SK-N-MC (cell line): Measurements from ENCODE around the gene SEMA6D.

Experiments used
- DNase-seq: peaks from one replicate; pipeline ENCODE4 v3.0.0-alpha.2; 2011; ENCODE audit warnings: low read depth, low spot score
- H3K27ac ChIP-seq: fragments of 200-600 bp; sonication (generic); 2 replicates; pipeline ENCODE4 v1.5.1; 2016; ENCODE audit warnings: mixed run types
- H3K36me3 ChIP-seq: fragments of 200-600 bp; sonication (generic); 2 replicates; pipeline ENCODE4 v1.6.1; 2017; ENCODE audit warnings: antibody characterized with exemption, low read length, mixed read lengths; ENCODE audit not compliant: insufficient read depth
- H3K4me3 ChIP-seq: fragments of 200-600 bp; sonication (generic); 2 replicates; pipeline ENCODE4 v1.5.1; 2016
- H3K9ac ChIP-seq: fragments of 200-600 bp; sonication (generic); 2 replicates; pipeline ENCODE4 v1.8.0; 2017; ENCODE audit warnings: mixed run types, mixed read lengths; ENCODE audit not compliant: insufficient read length
- H3K9me3 ChIP-seq: fragments of 200-600 bp; sonication (generic); 2 replicates; pipeline ENCODE4 v1.6.1; 2017; ENCODE audit warnings: low read depth, mild to moderate bottlenecking, antibody characterized with exemption, low read length, moderate library complexity, mixed read lengths
- EZH2 ChIP-seq: fragments of 200-600 bp; sonication (generic); IDR thresholded peaks from one replicate; pipeline ENCODE4 v1.6.1; 2017; ENCODE audit warnings: antibody characterized with exemption
- FOXP2 ChIP-seq: optimal IDR thresholded peaks from 2 replicates; pipeline ENCODE3; 2011; ENCODE audit warnings: mild to moderate bottlenecking, moderate library complexity; ENCODE audit not compliant: insufficient read depth; ENCODE audit errors: extremely low read length, control extremely low read depth
- POLR2AphosphoS5 ChIP-seq: IDR thresholded peaks from 2 replicates; pipeline ENCODE4 v1.6.1; 2012; ENCODE audit warnings: mild to moderate bottlenecking, low read depth, low read length, borderline replicate concordance

SEMA6D gene

GRCh38 chr15:47711655-47712054 is 5.7 kb upstream of the SEMA6D start:
- no peaks in the 10 kb centered on the region for H3K9me3 ChIP-seq
- no peak overlapping the region for H3K4me3 ChIP-seq
- peak overlapping the region; percentile 21 for H3K9ac ChIP-seq
- DNase-seq = no peak
- no peak for TF ChIP-seq POLR2AphosphoS5
- no peak for TF ChIP-seq FOXP2
- H3K36me3 ChIP-seq = no peaks in the 10 kb centered on the region
- H3K27ac ChIP-seq = peak overlapping the region; percentile 33; the same call in 1 of the 2 replicates

DNA sequence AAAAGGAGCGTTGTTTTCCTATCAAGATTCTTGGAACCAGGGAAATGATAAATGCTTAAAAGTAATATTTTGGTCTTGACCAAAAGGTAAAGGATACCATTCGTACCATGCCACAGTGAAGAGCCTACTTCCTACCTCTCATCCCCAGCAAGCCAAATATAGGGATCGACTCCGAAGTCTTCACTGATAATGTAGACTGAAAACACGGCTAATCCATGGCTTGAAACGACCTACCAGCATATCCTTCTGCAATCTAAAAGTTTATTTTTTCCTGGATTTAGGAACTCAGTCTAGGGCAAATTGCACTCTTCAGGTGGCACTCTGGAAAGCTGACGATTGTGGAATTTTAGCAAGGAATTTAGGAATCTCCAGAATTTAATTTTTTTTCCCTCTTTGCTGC is 1.9 kb upstream of the SEMA6D start:
- no peak for DNase-seq
- no peak overlapping the region for H3K27ac ChIP-seq

DNA sequence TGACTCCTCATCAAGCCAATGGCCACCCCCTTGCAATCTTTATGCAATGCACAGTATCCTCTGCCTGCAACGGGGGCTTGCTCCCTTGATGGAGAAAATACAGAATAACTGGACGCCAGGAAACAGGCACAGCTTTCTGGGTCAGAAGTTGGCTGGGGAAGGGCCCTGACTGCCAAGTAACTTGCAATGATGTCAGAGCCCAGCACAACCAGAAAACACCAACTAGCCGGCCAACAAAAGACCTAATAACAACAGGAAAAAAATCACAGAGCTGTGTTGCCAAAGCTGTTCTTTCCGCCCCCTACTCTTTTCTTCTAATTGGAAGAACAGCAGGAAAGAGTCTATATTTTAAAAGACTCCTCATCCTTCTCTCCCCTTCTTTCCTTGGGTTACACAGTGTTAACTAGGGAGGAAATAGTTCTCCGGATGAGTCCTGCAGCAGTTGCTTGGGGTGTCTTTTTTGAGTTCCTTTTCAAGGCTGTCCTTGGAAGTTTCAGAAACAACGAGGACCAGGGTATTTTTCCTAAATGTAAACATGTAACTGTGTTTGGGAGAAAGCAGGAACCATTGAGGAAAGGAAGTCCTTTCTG is 1.4 kb upstream of the SEMA6D start:
- no peaks in the 10 kb centered on the region for H3K9me3 ChIP-seq
- no peaks in the 10 kb centered on the region for H3K36me3 ChIP-seq
- DNase-seq = no peak
- TF ChIP-seq EZH2 = no peak
- no peak for TF ChIP-seq FOXP2
- TF ChIP-seq POLR2AphosphoS5 = no peak
- no peak overlapping the region for H3K4me3 ChIP-seq
- no peak overlapping the region for H3K9ac ChIP-seq
- H3K27ac ChIP-seq = no peak overlapping the region

More for the DNA sequence above, 1.9 kb upstream of the SEMA6D start:
- Histone ChIP-seq H3K36me3 (no peaks in the 10 kb centered on the region), H3K4me3 (no peak overlapping the region), H3K9me3 (no peaks in the 10 kb centered on the region), H3K9ac (no peak overlapping the region)
- TF ChIP-seq FOXP2 (no peak), POLR2AphosphoS5 (no peak), EZH2 (no peak)

GRCh38 chr15:47716516-47716915 is 789 bp upstream of the SEMA6D start:
- Histone ChIP-seq H3K9ac (no peak overlapping the region), H3K9me3 (no peaks in the 10 kb centered on the region), H3K27ac (no peak overlapping the region), H3K4me3 (peak overlapping the region; percentile 77; the same call in 1 of the 2 replicates), H3K36me3 (no peaks in the 10 kb centered on the region)
- no peak for DNase-seq
- TF ChIP-seq EZH2 = no peak
- TF ChIP-seq FOXP2 = no peak
- TF ChIP-seq POLR2AphosphoS5 = no peak

- Histone ChIP-seq H3K27ac (no peak overlapping the region), H3K9me3 (no peaks in the 10 kb centered on the region), H3K4me3 (no peak overlapping the region), H3K36me3 (no peaks in the 10 kb centered on the region), H3K9ac (no peak overlapping the region)
- TF ChIP-seq POLR2AphosphoS5 = no peak
- TF ChIP-seq FOXP2 = no peak
- TF ChIP-seq EZH2 = no peak
- no peak for DNase-seq
These were observed 1.5 kb downstream of the SEMA6D start for GRCh38 chr15:47718497-47719437.

- Histone ChIP-seq H3K27ac (no peak overlapping the region), H3K4me3 (no peak overlapping the region), H3K9me3 (no peaks in the 10 kb centered on the region), H3K36me3 (no peaks in the 10 kb centered on the region), H3K9ac (no peak overlapping the region)
- DNase-seq = no peak
- TF ChIP-seq EZH2 = no peak
- no peak for TF ChIP-seq POLR2AphosphoS5
- TF ChIP-seq FOXP2 = no peak
These were observed 2.4 kb downstream of the SEMA6D start for GRCh38 chr15:47719730-47720129.

DNA sequence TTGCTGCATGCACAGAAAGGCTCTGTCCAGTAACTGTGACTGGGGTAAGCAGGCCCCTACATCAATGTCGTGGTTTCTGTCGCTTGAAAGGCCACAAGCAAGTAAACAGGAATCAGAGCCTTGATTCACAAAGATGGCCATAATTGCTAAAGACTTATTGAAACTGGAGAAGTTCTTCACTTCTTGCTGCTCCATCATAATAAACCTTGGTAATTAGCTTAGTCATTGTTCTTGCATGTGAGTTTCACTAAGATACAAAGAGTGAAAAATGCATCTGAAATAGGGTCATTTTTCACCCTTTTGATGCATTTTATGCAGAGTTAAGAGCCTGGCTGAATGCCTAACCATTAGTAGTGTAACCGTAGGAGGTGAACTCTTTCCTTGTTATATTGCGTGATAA is 3.2 kb downstream of the SEMA6D start:
- H3K4me3 ChIP-seq = no peak overlapping the region
- no peak for TF ChIP-seq POLR2AphosphoS5
- no peak for TF ChIP-seq EZH2
- TF ChIP-seq FOXP2 = no peak
- H3K27ac ChIP-seq = no peak overlapping the region
- no peak overlapping the region for H3K9ac ChIP-seq
- DNase-seq = no peak
- no peaks in the 10 kb centered on the region for H3K9me3 ChIP-seq
- H3K36me3 ChIP-seq = no peaks in the 10 kb centered on the region

- H3K27ac ChIP-seq = no peak overlapping the region
- DNase-seq = no peak
These were observed 4.4 kb downstream of the SEMA6D start for GRCh38 chr15:47721676-47722075.

DNA sequence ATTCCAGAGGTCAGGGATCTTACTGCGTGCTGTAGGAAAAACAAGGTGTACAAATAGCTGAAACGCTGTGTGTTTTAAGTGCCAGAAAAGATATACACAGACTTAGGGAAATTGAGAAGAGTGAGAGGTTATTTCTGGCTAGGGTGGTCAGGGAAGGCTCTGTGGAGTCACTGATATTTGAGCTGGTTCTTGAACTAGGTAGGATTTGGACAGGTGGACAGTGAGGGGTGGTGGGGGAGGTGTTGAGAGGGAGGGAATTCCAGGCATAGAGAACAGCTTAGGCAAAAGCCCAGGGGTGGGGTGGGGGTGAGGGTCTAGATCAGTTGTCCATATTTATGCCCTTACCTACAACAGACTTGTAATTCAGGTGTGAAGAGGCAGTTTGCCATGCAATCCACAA is 7.0 kb downstream of the SEMA6D start:
- Histone ChIP-seq H3K27ac (no peak overlapping the region), H3K36me3 (no peaks in the 10 kb centered on the region), H3K9me3 (no peaks in the 10 kb centered on the region), H3K4me3 (no peak overlapping the region), H3K9ac (no peak overlapping the region)
- no peak for DNase-seq
- TF ChIP-seq FOXP2 = no peak
- no peak for TF ChIP-seq POLR2AphosphoS5
- no peak for TF ChIP-seq EZH2

More at GRCh38 chr15:47721676-47722075, 4.4 kb downstream of the SEMA6D start:
- no peak overlapping the region for H3K4me3 ChIP-seq
- TF ChIP-seq POLR2AphosphoS5 (no peak), FOXP2 (no peak), EZH2 (no peak)
- H3K9me3 ChIP-seq = no peaks in the 10 kb centered on the region
- no peaks in the 10 kb centered on the region for H3K36me3 ChIP-seq
- no peak overlapping the region for H3K9ac ChIP-seq
